Measurements from ENCODE around the gene RAC2. TPM values are rescaled to one million over a fixed set of nuclear protein-coding genes. Genes with fewer than 3 reads are reported as not detected.
A peak's percentile ranks its signal among the peaks of the same experiment; 100 is the strongest.

RAC2 gene
- total and polyA plus RNA-seq, 12 donors, result 2.8 to 17.9 (median 10.6) TPM

DNA sequence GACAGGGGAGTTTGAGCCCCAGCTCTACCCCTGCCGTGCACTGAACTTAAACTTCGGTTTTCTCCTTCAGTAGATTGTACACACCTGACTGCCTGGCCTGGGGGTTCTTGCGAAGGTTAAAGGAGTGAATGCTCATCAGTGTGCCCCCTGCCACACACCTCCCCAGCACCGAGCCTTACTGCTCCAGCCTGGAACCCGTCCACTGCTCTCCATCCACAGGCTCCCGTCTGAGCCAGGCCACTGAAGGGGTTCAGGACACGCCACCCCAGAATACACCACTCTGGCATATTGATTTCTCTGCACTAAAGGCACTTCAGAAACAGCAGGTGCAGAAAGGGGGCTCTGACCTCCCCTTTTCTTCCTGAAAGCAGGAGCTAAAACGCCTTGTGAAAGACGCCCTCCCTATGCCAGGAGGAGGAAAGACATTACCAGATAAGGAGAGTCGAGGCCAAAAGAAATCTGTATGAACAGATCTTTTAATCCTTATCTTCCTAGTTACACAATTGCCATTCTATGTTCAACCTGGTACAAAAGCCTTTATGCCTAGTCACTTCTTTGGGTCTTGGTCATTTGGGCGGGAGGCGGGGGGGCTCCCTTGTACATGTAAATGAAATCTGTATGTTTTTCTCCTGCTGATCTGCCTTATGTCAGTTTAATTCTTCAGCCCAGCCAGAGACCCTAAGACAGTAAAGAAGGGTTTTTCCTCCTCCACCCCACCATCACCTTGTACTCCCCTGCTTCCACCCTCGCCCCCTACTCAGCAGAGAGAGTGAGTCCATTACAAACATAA, 29.9 kb downstream of the RAC2 start:
- H3K4me1 ChIP-seq (replicated peaks in 1 of 2), result peaks cover 0 to 6% of the 10 kb centered on the region in 2 donors
- H3K9me3 ChIP-seq (replicated peaks in 1 of 3), result no peaks in the 10 kb centered on the region
- H3K4me3 ChIP-seq, result no peak overlapping the region
- no peaks in the 10 kb centered on the region for H3K36me3 ChIP-seq (replicated peaks in 1 of 2)
- WGBS, 4 donors, result 79 to 89% (median 85%) methylated on average over 12 to 13 of the region's 13 CpGs
- H3K27me3 ChIP-seq, result no peaks in the 10 kb centered on the region
- H3K27ac ChIP-seq, result no peak overlapping the region
- TF ChIP-seq, protein P1, sequence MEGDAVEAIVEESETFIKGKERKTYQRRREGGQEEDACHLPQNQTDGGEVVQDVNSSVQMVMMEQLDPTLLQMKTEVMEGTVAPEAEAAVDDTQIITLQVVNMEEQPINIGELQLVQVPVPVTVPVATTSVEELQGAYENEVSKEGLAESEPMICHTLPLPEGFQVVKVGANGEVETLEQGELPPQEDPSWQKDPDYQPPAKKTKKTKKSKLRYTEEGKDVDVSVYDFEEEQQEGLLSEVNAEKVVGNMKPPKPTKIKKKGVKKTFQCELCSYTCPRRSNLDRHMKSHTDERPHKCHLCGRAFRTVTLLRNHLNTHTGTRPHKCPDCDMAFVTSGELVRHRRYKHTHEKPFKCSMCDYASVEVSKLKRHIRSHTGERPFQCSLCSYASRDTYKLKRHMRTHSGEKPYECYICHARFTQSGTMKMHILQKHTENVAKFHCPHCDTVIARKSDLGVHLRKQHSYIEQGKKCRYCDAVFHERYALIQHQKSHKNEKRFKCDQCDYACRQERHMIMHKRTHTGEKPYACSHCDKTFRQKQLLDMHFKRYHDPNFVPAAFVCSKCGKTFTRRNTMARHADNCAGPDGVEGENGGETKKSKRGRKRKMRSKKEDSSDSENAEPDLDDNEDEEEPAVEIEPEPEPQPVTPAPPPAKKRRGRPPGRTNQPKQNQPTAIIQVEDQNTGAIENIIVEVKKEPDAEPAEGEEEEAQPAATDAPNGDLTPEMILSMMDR (IDR thresholded peaks at IDR 0.05), result no peak
- TF ChIP-seq POLR2A (IDR thresholded peaks at IDR 0.05), result no peak
- DNase-seq, result peak in 2 of 7 donors; percentile 7 to 14
- intact Hi-C loops (cut with DNase I), result no loop called here

DNA sequence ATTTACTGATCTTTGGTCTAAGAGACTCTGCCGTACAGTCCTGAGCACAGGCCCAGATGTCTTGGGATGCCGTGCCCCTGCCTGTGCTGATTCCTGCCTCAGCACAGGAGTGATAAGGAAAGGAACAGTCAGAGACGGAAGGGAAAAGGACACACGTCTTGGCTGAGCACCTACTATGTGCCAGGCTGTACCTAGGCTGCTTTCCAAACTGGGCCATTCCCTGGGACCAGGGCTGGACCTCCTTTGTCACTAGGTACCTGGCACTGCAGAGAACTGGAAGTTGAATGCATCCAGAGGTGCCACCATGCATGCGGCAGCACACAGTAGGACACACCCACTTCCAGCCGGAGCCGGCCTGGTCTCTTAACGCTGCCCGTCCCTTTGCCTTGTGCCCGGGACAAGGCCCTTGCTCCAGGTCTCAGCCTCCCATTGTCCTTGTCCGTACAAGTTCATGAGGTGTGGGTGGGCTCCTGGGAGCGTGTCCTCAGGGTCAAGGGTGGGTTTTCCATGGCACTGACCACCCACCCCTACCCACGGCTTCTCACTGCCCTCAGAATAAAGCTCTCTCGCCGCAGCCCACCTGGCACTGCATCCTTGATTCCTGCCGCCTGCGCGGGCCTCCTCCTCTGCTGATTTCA, 30.7 kb downstream of the RAC2 start:
- Histone ChIP-seq H3K9me3 (replicated peaks in 1 of 3) (no peaks in the 10 kb centered on the region), H3K27ac (no peak overlapping the region), H3K4me1 (replicated peaks in 1 of 2) (peaks cover 0 to 6% of the 10 kb centered on the region in 2 donors), H3K4me3 (no peak overlapping the region), H3K27me3 (no peaks in the 10 kb centered on the region), H3K36me3 (replicated peaks in 1 of 2) (no peaks in the 10 kb centered on the region)
- intact Hi-C loops (cut with DNase I), result no loop called here
- peak in 2 of 7 donors; percentile 10 to 13 for DNase-seq
- 84 to 90% (median 88%) methylated on average over 12 to 18 of the region's 18 CpGs for WGBS, 4 donors
- TF ChIP-seq POLR2A (IDR thresholded peaks at IDR 0.05), result no peak
- TF ChIP-seq, protein P1 (IDR thresholded peaks at IDR 0.05), result no peak

DNA sequence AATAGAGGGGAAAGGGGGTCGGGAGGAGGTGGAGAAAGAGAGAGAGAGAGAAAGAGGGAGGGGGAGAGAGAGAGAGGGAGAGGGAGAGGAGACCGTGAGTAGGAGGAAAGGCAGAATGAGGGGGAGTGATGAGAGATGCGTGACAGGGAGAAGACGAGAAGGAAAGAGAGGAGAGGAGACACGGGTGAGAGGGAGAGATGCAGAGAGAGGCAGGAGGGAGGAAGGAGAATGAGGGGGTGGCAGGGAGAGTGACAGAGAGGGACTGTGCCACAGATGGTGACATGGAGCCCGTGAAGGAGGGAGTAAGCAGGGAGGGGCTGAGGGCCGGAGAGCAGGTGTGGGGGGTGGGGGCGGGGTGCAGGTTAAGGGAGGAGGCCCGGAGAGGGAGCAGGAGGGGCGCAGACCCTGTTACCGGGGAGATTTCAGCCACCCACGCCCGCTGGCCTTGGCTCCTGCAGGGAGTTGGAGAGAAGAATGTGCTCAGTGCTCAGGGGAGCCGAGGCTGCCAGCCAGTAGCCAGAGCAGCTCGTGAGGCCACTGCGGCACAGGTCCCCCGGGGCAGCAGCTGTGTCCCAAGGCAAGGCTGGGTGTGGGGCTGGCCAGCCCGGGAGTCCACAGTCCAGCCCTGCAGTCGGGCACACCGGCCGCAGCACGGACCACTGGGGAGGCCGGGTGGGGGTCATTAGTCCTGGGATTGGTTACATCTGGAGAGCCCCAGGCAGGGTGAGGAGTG, 31.7 kb downstream of the RAC2 start, which contains the start of gene SSTR3:
SSTR3 (minus strand) TSS at position 304 of the 733 bp plus-strand sequence. CDS start 4,674 bp downstream, outside the sequence.
- Histone ChIP-seq H3K4me3 (no peak within 1 kb of the TSS), H3K27ac (no peak within 1 kb of the TSS), H3K27me3 (no peaks in the 10 kb centered on the region), H3K9me3 (replicated peaks in 1 of 3) (no peaks in the 10 kb centered on the region), H3K4me1 (replicated peaks in 1 of 2) (peaks cover 0 to 6% of the 10 kb centered on the region in 2 donors), H3K36me3 (replicated peaks in 1 of 2) (no peaks in the 10 kb centered on the region)
- intact Hi-C loops (cut with DNase I), result no loop called here
- 16 to 25% (median 18%) methylated on average over 18 to 23 of the region's 23 CpGs for WGBS, 4 donors
- peak in 6 of 7 donors; percentile 53 to 76 (median 66) for DNase-seq
- TF ChIP-seq, protein P1 (IDR thresholded peaks at IDR 0.05), result no peak
- TF ChIP-seq POLR2A (IDR thresholded peaks at IDR 0.05), result peak in 1 of 2 donors; percentile 20

DNA sequence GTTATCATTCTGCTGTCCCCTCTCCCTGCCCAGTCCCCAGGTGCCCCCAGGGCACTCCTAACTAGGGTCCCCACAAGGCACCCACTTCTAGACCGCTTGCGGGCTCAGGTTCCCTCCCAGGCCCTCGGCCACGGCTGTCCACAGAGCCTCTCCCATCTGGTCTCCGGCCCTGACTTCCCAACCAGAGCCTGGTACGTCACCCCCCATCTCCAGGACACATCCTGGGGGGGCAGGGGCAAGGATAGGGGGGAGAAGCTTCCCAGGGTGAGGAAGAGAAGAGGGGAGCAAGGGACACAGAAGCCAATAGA, 32.2 kb downstream of the RAC2 start:
- WGBS, 4 donors, result 65 to 85% (median 73%) methylated on average over 6 of the region's 6 CpGs
- H3K9me3 ChIP-seq (replicated peaks in 1 of 3), result no peaks in the 10 kb centered on the region
- H3K27ac ChIP-seq, result no peak overlapping the region
- no peak for TF ChIP-seq POLR2A (IDR thresholded peaks at IDR 0.05)
- TF ChIP-seq, protein P1 (IDR thresholded peaks at IDR 0.05), result no peak
- peaks cover 0 to 6% of the 10 kb centered on the region in 2 donors for H3K4me1 ChIP-seq (replicated peaks in 1 of 2)
- H3K27me3 ChIP-seq, result no peaks in the 10 kb centered on the region
- intact Hi-C loops (cut with DNase I), result no loop called here
- no peaks in the 10 kb centered on the region for H3K36me3 ChIP-seq (replicated peaks in 1 of 2)
- peak in 2 of 7 donors; percentile 12 for DNase-seq
- H3K4me3 ChIP-seq, result no peak overlapping the region

All from adrenal gland (tissue), 12 donors.